MM.1S (cell line): ENCODE data around the gene PPP2R1B.

Experiments used
- EZH2phosphoT487 ChIP-seq: fragments of 300-600 bp; sonication (generic); IDR thresholded peaks from 2 replicates; pipeline ENCODE4 v1.6.1; 2018; ENCODE audit warnings: antibody characterized with exemption, low read length
- TF ChIP-seq, protein P1 (sequence below): fragments of 300-600 bp; sonication (generic); IDR thresholded peaks from 2 replicates; pipeline ENCODE4 v1.5.1; 2016; ENCODE audit warnings: antibody characterized with exemption, low read length, mixed read lengths

DNA sequence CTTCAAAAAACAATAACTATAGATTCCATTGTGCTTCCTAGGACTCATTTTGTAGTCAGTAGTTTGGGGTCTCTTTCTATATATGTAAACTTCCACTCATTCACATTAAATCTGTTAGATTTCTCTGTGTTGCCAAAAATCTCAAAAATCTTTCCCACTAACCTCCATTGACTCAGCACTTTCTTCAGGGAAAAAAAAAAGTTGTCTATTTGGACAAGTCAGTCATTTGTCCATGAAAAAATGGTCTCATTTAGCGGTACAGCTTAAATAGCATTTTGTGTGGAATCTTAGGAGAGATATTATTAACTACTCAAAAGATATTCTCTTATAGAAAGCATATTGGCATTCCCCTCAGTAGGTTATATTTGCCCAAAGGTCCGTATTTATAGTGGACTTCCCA is 81.9 kb downstream of the PPP2R1B start:
- TF ChIP-seq, protein P1, sequence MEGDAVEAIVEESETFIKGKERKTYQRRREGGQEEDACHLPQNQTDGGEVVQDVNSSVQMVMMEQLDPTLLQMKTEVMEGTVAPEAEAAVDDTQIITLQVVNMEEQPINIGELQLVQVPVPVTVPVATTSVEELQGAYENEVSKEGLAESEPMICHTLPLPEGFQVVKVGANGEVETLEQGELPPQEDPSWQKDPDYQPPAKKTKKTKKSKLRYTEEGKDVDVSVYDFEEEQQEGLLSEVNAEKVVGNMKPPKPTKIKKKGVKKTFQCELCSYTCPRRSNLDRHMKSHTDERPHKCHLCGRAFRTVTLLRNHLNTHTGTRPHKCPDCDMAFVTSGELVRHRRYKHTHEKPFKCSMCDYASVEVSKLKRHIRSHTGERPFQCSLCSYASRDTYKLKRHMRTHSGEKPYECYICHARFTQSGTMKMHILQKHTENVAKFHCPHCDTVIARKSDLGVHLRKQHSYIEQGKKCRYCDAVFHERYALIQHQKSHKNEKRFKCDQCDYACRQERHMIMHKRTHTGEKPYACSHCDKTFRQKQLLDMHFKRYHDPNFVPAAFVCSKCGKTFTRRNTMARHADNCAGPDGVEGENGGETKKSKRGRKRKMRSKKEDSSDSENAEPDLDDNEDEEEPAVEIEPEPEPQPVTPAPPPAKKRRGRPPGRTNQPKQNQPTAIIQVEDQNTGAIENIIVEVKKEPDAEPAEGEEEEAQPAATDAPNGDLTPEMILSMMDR, result no peak
- no peak for TF ChIP-seq EZH2phosphoT487
